G401 (cell line): ENCODE measurements around the gene UTP18. TPM values are rescaled to one million over a fixed set of nuclear protein-coding genes. Genes with fewer than 3 reads are reported as not detected.
"Not testable (repeated sequence)": the region's sequence is repeated elsewhere in the genome, so short reads cannot be mapped to it uniquely, and the experiment has no call there.

Source experiments
- DNase-seq: peaks from one replicate; pipeline ENCODE4 v3.0.0-alpha.2; 2015; ENCODE audit warnings: low spot score
- in situ Hi-C: cut with HindIII; loops from 2 replicates; pipeline ENCODE4 v1.10.0; 2016; ENCODE audit warnings: low sequenced_read_pairs, mixed read lengths
- total RNA-seq: library from RNA; depleted of rRNA; stranded (reverse); fragments of >200 nt; shearing (Covaris generic); gene quantifications from 2 replicates; pipeline ENCODE4 v1.2.3, GENCODE V29; 2014; rRNA removed

The UTP18 gene
- total RNA-seq, 1 experiment from 2014 or later = 133 TPM

GRCh38 chr17:51312003-51312402 lies 51.7 kb downstream of the UTP18 start:
- in situ Hi-C loops, DNase-seq: not testable (repeated sequence)

GRCh38 chr17:51319186-51319585 lies 58.8 kb downstream of the UTP18 start:
- in situ Hi-C loops = no loop called here
- no peak for DNase-seq

DNA sequence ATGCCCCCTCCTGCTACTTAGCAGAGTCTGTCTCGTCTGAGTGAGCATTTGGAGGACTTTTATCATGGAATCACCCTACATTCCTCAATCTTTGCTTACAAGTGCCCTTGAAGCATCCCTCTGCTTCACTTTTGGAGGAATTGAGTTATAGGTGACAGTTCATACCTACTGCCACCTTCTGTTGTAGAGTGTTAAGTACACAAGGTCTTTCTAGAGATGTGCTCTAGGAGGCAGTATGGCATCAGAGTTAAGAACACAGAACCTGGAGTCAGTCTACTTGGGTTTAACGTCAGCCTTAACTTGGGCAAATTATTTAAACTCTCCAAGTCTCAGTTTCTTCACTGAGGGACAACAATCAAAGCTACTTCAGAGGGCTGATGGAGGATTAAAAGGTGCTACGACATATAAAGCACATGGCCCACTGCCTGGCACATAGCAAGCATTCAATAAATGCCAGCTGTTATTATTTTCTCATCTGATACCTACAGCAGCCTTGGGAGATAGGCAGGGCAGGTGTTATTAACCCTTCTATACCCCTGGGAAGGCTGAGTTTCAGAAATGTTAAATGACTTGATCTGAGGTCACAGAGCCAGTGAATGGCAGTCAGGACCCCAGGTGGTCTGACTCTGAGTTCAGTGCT lies 62.2 kb downstream of the UTP18 start:
- in situ Hi-C loops = no loop called here
- peak; percentile 32 for DNase-seq

DNA sequence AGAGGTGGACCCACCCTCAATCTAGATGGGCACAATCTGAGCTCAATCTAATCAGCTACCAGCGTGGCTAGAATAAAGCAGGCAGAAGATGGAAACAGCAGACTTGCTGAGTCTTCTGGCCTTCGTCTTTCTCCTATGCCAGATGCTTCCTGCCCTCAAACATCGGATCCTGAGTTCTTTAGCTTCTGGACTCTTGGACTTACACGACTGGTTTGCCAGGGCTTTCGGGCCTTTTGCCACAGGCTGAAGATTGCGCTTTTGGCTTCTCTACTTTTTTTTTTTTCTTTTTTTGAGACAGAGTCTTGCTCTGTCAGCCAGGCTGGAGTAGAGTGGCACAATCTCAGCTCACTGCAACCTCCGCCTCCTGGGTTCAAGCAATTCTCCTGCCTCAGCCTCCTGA lies 65.1 kb downstream of the UTP18 start:
- DNase-seq = no peak
- in situ Hi-C loops = no loop called here

DNA sequence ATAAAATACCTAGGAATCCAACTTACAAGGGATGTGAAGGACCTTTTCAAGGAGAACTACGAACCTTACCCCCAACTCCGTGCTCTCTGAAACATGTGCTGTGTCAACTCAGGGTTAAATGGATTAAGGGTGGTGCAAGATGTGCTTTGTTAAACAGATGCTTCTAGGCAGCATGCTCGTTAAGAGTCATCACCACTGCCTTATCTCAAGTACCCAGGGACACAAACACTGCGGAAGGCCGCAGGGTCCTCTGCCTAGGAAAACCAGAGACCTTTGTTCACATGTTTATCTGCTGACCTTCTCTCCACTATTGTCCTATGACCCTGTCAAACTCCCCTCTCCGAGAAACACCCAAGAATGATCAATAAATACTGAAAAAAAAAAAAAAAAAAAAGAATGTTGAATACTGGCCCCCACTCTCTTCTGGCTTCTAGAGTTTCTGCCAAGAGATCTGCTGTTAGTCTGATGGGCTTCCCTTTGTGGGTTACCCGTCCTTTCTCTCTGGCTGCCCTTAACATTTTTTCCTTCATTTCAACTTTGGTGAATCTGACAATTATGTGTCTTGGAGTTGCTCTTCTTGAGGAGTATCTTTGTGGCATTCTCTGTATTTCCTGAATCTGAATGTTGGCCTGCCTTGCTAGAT lies 70.6 kb downstream of the UTP18 start:
- DNase-seq, in situ Hi-C loops: not testable (repeated sequence)

DNA sequence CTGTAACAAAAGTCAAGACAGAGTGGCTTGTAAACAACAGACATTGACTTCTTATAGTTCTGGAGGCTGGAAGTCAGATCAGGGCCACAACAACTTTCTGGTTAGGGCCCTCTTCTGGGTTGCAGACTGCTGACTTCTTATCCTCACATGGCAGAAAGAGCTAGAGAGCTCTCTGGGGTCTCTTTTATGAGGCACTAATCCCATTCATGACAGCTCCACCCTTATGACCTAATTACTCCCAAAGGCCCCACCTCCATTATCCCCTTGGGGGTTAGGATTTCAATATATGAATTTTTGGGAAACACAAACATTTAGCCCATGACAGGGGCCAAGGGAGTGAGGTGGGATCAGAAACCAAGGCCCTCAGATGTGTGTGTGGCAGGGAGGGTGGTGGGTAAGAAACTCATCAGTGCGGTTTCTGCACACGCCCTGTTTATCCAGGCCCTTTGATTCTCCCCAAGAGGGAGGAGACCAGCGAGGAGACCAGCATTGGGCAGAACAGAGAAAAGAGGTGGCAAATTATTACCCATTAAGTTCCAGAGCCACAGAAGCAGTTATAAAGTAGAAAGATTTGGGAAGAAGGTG lies 74.8 kb downstream of the UTP18 start:
- in situ Hi-C loops = no loop called here
- no peak for DNase-seq

GRCh38 chr17:51335883-51336822 lies 75.8 kb downstream of the UTP18 start:
- DNase-seq = no peak
- in situ Hi-C loops = no loop called here

DNA sequence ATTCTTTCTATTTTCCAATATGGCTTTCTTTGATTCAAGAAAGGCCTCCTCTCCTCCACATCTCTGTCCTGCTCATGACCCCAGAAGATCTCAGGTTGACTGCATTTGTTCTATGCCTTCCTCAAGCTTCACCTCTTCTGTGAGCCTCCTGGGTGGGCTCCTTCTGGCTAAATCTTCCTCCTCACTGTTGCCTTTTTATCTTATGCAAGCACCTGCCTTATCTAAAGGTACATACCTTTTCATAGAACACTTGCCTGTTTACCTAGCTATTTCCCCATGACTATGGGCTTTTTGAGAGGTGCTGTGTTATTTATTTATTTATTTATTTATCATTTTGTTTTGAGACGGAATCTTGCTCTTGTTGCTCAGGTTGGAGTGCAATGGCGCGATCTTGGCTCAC lies 81.1 kb downstream of the UTP18 start:
- in situ Hi-C loops = no loop called here
- DNase-seq = no peak

DNA sequence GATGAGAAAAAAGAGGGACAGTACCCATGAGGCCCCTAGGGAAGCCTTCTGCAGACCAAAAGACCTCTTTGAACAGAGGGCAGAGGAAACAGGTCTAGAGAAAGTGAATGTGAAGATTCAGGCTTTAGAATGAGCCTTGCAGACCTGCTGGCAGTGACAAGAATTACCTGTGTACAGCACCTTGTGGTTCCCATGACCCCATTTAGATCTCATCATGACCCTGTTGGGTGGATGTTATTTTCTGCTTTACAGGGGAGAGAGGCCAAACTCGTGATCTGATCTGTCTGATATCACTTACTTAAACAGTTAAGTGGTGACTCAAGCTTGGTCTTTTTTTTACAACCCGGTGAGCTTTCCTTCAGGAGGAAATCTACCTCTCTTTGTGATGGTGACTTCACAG lies 81.9 kb downstream of the UTP18 start:
- in situ Hi-C loops = no loop called here
- no peak for DNase-seq

DNA sequence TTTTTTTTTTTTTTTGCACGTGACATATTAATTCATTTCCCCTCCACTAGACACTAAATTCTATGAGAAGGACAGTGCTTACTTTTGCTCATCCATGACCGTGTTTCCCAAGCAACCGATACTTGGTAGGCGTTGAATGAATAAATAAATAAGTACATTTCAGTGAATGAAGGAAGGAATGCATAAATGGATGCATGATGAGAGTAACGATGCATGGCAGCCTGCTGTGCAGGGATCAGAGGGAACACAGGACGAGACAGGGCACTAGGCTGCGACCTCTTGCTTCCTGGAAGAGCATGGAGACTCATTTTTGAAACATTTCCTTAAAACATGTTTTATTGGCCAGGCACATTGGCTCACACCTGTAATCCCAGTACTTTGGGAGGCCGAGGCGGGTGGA lies 84.2 kb downstream of the UTP18 start:
- in situ Hi-C loops = no loop called here
- DNase-seq = no peak

DNA sequence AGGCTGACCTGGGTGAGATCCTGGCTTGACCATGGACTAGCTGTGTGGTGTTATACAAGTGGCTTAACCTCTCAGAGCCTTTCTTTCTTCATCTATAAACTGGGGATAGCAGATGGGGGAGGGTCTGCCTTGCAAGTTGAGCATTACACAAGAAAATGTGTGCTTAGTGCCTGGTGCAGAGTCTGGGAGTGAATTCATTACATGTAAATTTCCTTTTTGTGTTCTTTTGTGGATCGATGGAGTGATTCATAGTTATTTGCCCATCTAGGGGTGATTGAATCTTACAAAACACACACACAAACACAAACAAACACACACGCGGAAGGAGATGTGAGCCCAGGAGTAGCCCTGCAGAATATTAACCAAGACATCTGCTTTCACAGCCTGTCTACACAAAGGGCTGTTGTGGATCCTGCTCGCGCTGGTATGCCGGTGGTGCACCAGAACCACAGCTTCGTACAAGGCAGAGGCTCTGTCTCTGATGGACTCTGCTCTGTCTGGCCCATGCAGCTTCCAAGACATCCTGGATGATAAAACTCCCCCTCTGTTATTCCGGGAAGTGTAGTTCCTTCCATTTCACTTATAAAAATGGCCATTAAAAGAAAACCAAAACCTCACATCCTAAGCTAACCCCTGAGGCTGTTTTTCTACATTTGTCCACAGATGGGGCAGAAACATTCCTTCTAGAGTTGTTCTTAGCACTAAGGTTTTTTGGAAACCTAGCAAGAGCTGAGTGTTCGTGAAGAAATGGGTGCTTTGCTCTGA lies 86.1 kb downstream of the UTP18 start:
- DNase-seq = no peak
- in situ Hi-C loops = no loop called here

Other genes starting within 250 kb of the UTP18 start
- 111 and 158 TPM in 2 replicates for gene SPAG9, start 139.7 kb upstream of the UTP18 start, total RNA-seq
- 376 and 415 TPM in 2 replicates for gene NME1, start 107.0 kb upstream of the UTP18 start, total RNA-seq
- gene NME2, start 94.1 kb upstream of the UTP18 start, total RNA-seq = 522 and 689 TPM in 2 replicates
- 6.5 and 14.0 TPM in 2 replicates for gene MBTD1, start 497 bp upstream of the UTP18 start, total RNA-seq